Loucy (cell line): ENCODE results near the gene RHOG.

Source experiments
- CTCF ChIP-seq: fragments of 200-600 bp; sonication (generic); conservative IDR thresholded peaks from 2 replicates; pipeline ENCODE4 v1.5.1; 2014; ENCODE audit warnings: mild to moderate bottlenecking, antibody characterized with exemption, low read length
- EZH2phosphoT487 ChIP-seq: fragments of 200-600 bp; IDR thresholded peaks from 2 replicates; pipeline ENCODE4 v1.6.1; 2018; ENCODE audit warnings: antibody characterized with exemption, mild to moderate bottlenecking, moderate library complexity, borderline replicate concordance

GRCh38 chr11:3876613-3877012, 35.9 kb upstream of the RHOG start:
- TF ChIP-seq CTCF (no peak), EZH2phosphoT487 (no peak)
